ENCODE measurements around the gene SSRP1.

Gene SSRP1

GRCh38 chr11:57303280-57303989 lies 32.3 kb downstream of the SSRP1 start:
- TF ChIP-seq, protein P1, sequence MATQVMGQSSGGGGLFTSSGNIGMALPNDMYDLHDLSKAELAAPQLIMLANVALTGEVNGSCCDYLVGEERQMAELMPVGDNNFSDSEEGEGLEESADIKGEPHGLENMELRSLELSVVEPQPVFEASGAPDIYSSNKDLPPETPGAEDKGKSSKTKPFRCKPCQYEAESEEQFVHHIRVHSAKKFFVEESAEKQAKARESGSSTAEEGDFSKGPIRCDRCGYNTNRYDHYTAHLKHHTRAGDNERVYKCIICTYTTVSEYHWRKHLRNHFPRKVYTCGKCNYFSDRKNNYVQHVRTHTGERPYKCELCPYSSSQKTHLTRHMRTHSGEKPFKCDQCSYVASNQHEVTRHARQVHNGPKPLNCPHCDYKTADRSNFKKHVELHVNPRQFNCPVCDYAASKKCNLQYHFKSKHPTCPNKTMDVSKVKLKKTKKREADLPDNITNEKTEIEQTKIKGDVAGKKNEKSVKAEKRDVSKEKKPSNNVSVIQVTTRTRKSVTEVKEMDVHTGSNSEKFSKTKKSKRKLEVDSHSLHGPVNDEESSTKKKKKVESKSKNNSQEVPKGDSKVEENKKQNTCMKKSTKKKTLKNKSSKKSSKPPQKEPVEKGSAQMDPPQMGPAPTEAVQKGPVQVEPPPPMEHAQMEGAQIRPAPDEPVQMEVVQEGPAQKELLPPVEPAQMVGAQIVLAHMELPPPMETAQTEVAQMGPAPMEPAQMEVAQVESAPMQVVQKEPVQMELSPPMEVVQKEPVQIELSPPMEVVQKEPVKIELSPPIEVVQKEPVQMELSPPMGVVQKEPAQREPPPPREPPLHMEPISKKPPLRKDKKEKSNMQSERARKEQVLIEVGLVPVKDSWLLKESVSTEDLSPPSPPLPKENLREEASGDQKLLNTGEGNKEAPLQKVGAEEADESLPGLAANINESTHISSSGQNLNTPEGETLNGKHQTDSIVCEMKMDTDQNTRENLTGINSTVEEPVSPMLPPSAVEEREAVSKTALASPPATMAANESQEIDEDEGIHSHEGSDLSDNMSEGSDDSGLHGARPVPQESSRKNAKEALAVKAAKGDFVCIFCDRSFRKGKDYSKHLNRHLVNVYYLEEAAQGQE (IDR thresholded peaks at IDR 0.05; ENCODE audit: low read depth), result no peak
- TF ChIP-seq YY1 (IDR thresholded peaks at IDR 0.05; ENCODE audit: low read depth) (no peak), CREB1 (IDR thresholded peaks at IDR 0.05; ENCODE audit: low read depth) (no peak), EP300 (IDR thresholded peaks at IDR 0.05; ENCODE audit: borderline replicate concordance) (no peak), NFIC (IDR thresholded peaks at IDR 0.05) (no peak), RAD21 (IDR thresholded peaks at IDR 0.05; ENCODE audit: low read depth) (no peak), CEBPB (IDR thresholded peaks at IDR 0.05) (no peak), EGR1 (IDR thresholded peaks at IDR 0.05) (no peak), ZBTB7A (IDR thresholded peaks at IDR 0.05; ENCODE audit: low read depth) (no peak), FOXM1 (IDR thresholded peaks at IDR 0.05; ENCODE audit: borderline replicate concordance, low read depth) (no peak), MAX (IDR thresholded peaks at IDR 0.05) (no peak), TEAD4 (IDR thresholded peaks at IDR 0.05) (no peak)

GRCh38 chr11:57302489-57302888 lies 33.2 kb downstream of the SSRP1 start:
- TF ChIP-seq TEAD4 (IDR thresholded peaks at IDR 0.05) (no peak), YY1 (IDR thresholded peaks at IDR 0.05; ENCODE audit: low read depth) (no peak)
- TF ChIP-seq, protein P1 (IDR thresholded peaks at IDR 0.05; ENCODE audit: low read depth), result no peak

DNA sequence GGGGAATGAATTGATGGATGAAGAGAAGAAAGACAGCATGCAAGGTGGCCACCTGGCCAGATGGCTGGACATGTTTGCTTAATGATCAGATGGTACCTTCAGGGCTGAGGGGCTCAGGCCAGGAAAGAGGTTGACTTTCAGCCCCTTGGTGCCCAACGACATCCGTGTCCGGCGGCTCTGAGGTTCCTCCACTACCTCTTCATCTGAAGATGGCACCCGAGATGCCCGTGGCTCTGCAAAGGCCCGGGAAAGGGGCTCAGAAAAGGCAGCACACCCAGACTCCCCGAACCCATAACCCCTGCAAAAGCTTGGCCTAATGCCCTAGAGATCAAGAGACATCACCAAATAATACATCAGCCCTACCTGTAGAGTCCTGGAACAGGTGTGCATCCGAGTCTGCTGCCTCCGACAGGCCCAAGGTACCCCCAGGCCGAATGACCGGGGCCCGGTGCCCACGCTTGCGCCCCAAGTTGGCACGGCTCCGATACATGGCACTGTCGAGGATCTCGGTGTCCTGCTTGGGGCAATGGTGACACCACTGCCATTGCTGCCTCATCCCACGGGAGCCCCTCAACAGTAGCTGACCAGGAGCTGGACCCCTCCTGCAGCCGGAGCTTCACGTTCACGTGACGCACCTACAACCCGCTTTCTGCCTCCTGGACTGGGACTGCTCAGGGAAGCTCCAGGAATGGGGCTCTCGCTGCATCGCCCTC lies 33.8 kb downstream of the SSRP1 start:
- TF ChIP-seq CREB1 (IDR thresholded peaks at IDR 0.05; ENCODE audit: low read depth) (no peak), RAD21 (IDR thresholded peaks at IDR 0.05; ENCODE audit: low read depth) (no peak), TAF1 (IDR thresholded peaks at IDR 0.05; ENCODE audit: low read depth) (no peak), EP300 (IDR thresholded peaks at IDR 0.05; ENCODE audit: borderline replicate concordance) (no peak)

DNA sequence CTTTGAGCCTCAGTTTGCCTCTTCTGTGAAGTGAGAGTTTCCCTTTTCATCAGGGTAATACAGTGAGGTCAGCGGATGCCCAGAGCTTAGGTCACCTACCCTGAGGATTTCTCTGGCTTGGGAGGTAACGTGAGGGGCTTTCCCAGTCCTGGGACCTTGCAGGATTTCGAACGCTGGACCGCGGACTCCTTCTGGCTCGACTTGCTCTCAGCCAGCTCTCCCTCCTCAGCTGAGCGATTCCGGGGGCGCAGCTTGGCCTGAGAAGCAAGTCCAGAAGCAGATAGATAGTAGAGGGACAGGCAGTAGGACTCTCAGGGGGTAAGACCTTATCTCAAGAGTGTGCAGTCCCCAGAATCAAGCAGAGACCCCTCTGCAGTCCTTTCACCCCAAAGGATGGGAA lies 34.9 kb downstream of the SSRP1 start:
- TF ChIP-seq YY1 (IDR thresholded peaks at IDR 0.05; ENCODE audit: low read depth) (no peak), CEBPB (IDR thresholded peaks at IDR 0.05) (no peak), CREB1 (IDR thresholded peaks at IDR 0.05; ENCODE audit: low read depth) (no peak)

- no peak for TF ChIP-seq MAX (IDR thresholded peaks at IDR 0.05)
- no peak for TF ChIP-seq YY1 (IDR thresholded peaks at IDR 0.05; ENCODE audit: low read depth)
- TF ChIP-seq EGR1 (IDR thresholded peaks at IDR 0.05), result no peak
- TF ChIP-seq NFIC (IDR thresholded peaks at IDR 0.05), result no peak
- no peak for TF ChIP-seq FOXM1 (IDR thresholded peaks at IDR 0.05; ENCODE audit: borderline replicate concordance, low read depth)
- TF ChIP-seq, protein P2, sequence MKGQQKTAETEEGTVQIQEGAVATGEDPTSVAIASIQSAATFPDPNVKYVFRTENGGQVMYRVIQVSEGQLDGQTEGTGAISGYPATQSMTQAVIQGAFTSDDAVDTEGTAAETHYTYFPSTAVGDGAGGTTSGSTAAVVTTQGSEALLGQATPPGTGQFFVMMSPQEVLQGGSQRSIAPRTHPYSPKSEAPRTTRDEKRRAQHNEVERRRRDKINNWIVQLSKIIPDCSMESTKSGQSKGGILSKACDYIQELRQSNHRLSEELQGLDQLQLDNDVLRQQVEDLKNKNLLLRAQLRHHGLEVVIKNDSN (IDR thresholded peaks at IDR 0.05), result no peak
- no peak for TF ChIP-seq EP300 (IDR thresholded peaks at IDR 0.05; ENCODE audit: borderline replicate concordance)
- no peak for TF ChIP-seq CREB1 (IDR thresholded peaks at IDR 0.05; ENCODE audit: low read depth)
- no peak for TF ChIP-seq TEAD4 (IDR thresholded peaks at IDR 0.05)
- TF ChIP-seq RAD21 (IDR thresholded peaks at IDR 0.05; ENCODE audit: low read depth), result no peak
- TF ChIP-seq, protein P1 (IDR thresholded peaks at IDR 0.05; ENCODE audit: low read depth), result no peak
- TF ChIP-seq TAF1 (IDR thresholded peaks at IDR 0.05; ENCODE audit: low read depth), result no peak
- TF ChIP-seq TCF12 (IDR thresholded peaks at IDR 0.05; ENCODE audit: low read depth), result no peak
- no peak for TF ChIP-seq CEBPB (IDR thresholded peaks at IDR 0.05)
- no peak for TF ChIP-seq ZBTB7A (IDR thresholded peaks at IDR 0.05; ENCODE audit: low read depth)
Measured at GRCh38 chr11:57299150-57299737, 36.4 kb downstream of the SSRP1 start.

Data from Ishikawa (cell line).